Endothelial cell of umbilical vein (primary cell): ENCODE data around the gene MYOZ3.

Experiments used
- EZH2 ChIP-seq: IDR thresholded peaks from 2 replicates; pipeline ENCODE4 v1.6.1; 2012; ENCODE audit warnings: borderline replicate concordance, low read depth, mild to moderate bottlenecking, moderate library complexity, low read length, inconsistent platforms; ENCODE audit not compliant: severe bottlenecking
- FOS ChIP-seq: IDR thresholded peaks from 2 replicates; pipeline ENCODE4 v1.6.1; 2011; ENCODE audit warnings: mild to moderate bottlenecking, low read length, moderate library complexity, borderline replicate concordance; ENCODE audit not compliant: insufficient read depth
- GATA2 ChIP-seq: IDR thresholded peaks from 2 replicates; pipeline ENCODE4 v1.7.0; 2011; ENCODE audit warnings: low read depth, mild to moderate bottlenecking, moderate library complexity, mixed read lengths, low read length; ENCODE audit not compliant: insufficient read length, insufficient read depth
- MYC ChIP-seq: IDR thresholded peaks from one replicate; pipeline ENCODE4 v1.6.1; 2011; ENCODE audit warnings: mild to moderate bottlenecking, low read depth, low read length
- POLR2A ChIP-seq: IDR thresholded peaks from 2 replicates; pipeline ENCODE4 v1.6.1; 2012; ENCODE audit warnings: low read depth, mild to moderate bottlenecking, control low read depth, low read length
- POLR2AphosphoS5 ChIP-seq: IDR thresholded peaks from 2 replicates; pipeline ENCODE4 v1.6.1; 2012; ENCODE audit warnings: low read depth, mild to moderate bottlenecking, control low read depth, low read length, moderate library complexity; ENCODE audit not compliant: insufficient read depth
- TF ChIP-seq, protein P1 (sequence below), 2 donors: IDR thresholded peaks; 1 replicate in 1 of 2; 2 replicates in 1 of 2; pipeline ENCODE4 v1.5.1; 2011; ENCODE audit warnings: low read length in 2 of 2, mild to moderate bottlenecking in 2 of 2, moderate library complexity in 2 of 2, control low read depth in 1 of 2, inconsistent platforms in 1 of 2, low read depth in 1 of 2; ENCODE audit not compliant: insufficient read depth in 1 of 2; ENCODE audit errors: extremely low read depth in 1 of 2
- TF ChIP-seq, protein P2 (sequence below): IDR thresholded peaks from 2 replicates; pipeline ENCODE4 v1.6.1; 2011; ENCODE audit not compliant: insufficient read depth, insufficient read length

DNA sequence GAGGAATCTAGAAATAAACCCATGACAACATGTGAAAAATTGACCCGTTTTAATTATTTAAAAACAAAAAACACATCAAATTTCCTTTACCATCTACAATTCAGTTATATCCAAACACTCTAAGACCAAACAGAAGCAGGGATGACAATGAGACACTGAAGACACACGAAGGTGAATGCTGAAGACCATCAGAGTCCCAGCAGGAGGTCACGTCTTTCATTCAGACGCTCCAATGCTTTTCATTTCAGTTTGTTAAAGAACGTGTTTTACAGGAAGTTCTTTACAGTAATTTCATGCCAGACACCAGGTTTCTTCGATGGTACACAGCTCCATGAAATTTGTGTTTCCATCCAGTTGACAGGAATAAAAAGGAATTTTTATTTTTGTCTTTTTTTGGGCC is 29.7 kb downstream of the MYOZ3 start:
- TF ChIP-seq, protein P1, sequence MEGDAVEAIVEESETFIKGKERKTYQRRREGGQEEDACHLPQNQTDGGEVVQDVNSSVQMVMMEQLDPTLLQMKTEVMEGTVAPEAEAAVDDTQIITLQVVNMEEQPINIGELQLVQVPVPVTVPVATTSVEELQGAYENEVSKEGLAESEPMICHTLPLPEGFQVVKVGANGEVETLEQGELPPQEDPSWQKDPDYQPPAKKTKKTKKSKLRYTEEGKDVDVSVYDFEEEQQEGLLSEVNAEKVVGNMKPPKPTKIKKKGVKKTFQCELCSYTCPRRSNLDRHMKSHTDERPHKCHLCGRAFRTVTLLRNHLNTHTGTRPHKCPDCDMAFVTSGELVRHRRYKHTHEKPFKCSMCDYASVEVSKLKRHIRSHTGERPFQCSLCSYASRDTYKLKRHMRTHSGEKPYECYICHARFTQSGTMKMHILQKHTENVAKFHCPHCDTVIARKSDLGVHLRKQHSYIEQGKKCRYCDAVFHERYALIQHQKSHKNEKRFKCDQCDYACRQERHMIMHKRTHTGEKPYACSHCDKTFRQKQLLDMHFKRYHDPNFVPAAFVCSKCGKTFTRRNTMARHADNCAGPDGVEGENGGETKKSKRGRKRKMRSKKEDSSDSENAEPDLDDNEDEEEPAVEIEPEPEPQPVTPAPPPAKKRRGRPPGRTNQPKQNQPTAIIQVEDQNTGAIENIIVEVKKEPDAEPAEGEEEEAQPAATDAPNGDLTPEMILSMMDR (IDR thresholded peaks at IDR 0.05; ENCODE audit: extremely low read depth in 1 of 2, insufficient read depth in 1 of 2, low read depth in 1 of 2, low read length in 2 of 2) = no peak
- no peak for TF ChIP-seq FOS
- TF ChIP-seq POLR2A = no peak
- TF ChIP-seq, protein P2, sequence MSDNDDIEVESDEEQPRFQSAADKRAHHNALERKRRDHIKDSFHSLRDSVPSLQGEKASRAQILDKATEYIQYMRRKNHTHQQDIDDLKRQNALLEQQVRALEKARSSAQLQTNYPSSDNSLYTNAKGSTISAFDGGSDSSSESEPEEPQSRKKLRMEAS = no peak
- TF ChIP-seq POLR2AphosphoS5 = no peak
- no peak for TF ChIP-seq MYC
- no peak for TF ChIP-seq EZH2
- no peak for TF ChIP-seq GATA2
